Muscle layer of duodenum (tissue), 2 donors: ENCODE results near the gene ZNF778.

ENCODE experiments used
- H3K27ac ChIP-seq: one replicate; pipeline ENCODE4 v1.7.0; 2013; ENCODE audit warnings: mild to moderate bottlenecking, low read length
- H3K27me3 ChIP-seq: one replicate; pipeline ENCODE4 v1.7.0; 2013; ENCODE audit warnings: low read depth, mild to moderate bottlenecking, control low read depth, low read length
- H3K36me3 ChIP-seq, 2 donors: one replicate each; pipeline ENCODE4 v1.7.0; 2013; ENCODE audit warnings: low read length in 2 of 2, control low read depth in 1 of 2, mild to moderate bottlenecking in 1 of 2; ENCODE audit not compliant: insufficient read depth in 2 of 2, control insufficient read depth in 1 of 2
- H3K4me1 ChIP-seq, 2 donors: one replicate each; pipeline ENCODE4 v1.7.0; 2013; ENCODE audit warnings: low read length in 2 of 2, mild to moderate bottlenecking in 2 of 2, control low read depth in 1 of 2, moderate library complexity in 1 of 2; ENCODE audit not compliant: insufficient read depth in 2 of 2, control insufficient read depth in 1 of 2
- H3K4me3 ChIP-seq, 2 donors: one replicate each; pipeline ENCODE4 v1.7.0; 2013; ENCODE audit warnings: low read length in 2 of 2, low read depth in 1 of 2, mild to moderate bottlenecking in 1 of 2
- H3K9me3 ChIP-seq, 2 donors: one replicate each; pipeline ENCODE4 v1.7.0; 2013; ENCODE audit warnings: low read length in 2 of 2, control low read depth in 1 of 2, mild to moderate bottlenecking in 1 of 2; ENCODE audit not compliant: control insufficient read depth in 1 of 2
- donor health status: healthy.

The ZNF778 gene

DNA sequence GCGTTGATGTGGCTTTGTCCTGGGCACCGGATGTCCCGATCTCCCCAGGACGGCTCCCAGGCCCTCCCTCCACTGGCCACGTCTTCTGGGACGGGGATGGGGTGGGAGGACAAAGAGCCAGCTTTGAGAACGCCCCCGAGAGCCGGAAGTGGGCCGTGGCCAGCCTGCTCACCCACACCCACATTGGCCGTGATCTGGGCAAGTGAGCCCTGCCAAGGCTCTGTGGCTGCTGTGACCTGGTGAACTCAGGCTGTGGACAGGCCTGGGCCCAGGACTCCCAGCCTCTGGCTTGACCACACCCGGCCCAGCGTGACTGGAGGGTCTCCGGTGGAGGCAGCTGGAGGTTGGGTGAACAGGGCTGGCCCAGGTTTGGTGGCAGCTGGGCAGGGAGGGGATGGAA lies 42.6 kb upstream of the ZNF778 start:
- Histone ChIP-seq H3K4me1 (peaks cover 0 to 13% of the 10 kb centered on the region in 2 donors), H3K9me3 (no peaks in the 10 kb centered on the region), H3K27ac (no peak overlapping the region), H3K4me3 (no peak overlapping the region), H3K27me3 (peaks cover 4% of the 10 kb centered on the region), H3K36me3 (no peaks in the 10 kb centered on the region)

- peaks cover 0 to 10% of the 10 kb centered on the region in 2 donors for H3K4me1 ChIP-seq
- H3K9me3 ChIP-seq = no peaks in the 10 kb centered on the region
- H3K27me3 ChIP-seq = peaks cover 4% of the 10 kb centered on the region
- no peak overlapping the region for H3K27ac ChIP-seq
- H3K36me3 ChIP-seq = no peaks in the 10 kb centered on the region
- H3K4me3 ChIP-seq = no peak overlapping the region
These were observed 42.0 kb upstream of the ZNF778 start for GRCh38 chr16:89175280-89176146.

DNA sequence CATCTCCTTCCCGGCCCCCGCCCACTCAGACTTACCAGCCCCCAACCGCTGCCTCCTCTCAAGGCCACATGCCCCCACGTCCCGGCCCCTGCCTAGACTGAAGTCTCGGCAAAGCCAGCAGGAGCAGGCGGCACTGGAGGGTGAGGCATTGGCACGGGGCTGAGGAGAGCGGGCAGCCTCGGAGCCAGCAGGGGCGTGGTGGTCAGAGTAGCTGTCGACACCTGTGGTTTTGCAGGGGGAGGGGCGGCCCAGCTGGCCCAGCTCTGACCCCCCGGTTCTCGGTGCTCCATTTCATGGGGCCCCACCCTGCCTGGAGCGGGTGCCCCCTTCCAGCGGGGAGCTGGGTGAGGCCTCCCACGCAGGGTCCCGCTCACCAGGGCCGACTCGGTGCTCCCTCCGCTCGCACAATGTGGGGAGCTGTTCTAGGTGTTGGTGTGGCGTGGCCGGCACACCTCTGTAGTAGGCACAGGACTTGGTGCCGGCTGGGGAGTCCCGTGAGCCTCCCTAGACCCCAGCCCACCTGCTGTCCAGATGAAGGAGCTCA lies 41.3 kb upstream of the ZNF778 start:
- Histone ChIP-seq H3K9me3 (no peaks in the 10 kb centered on the region), H3K27ac (no peak overlapping the region), H3K4me3 (no peak overlapping the region), H3K4me1 (peaks cover 0 to 3% of the 10 kb centered on the region in 2 donors), H3K27me3 (no peaks in the 10 kb centered on the region), H3K36me3 (no peaks in the 10 kb centered on the region)

DNA sequence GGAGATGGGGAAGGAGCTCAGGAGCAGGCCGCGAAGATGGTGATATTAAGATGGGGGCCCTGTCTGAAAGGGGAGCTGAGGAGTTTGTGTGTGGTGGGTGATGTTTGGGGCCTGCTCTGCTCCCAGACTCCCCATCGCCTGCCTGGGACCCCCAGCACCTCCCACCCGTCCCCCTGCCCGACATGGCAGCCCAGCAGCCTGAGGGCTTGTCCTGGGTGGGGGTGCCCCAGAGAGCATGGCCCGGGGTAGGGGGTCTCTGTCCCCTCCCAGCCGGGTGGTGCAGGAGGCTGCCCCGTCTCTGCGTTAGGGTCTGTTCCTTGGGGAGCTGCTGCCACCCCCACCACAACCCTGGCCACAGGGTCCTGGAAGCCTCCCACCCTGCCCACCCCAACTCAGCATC lies 40.8 kb upstream of the ZNF778 start:
- peaks cover 0 to 2% of the 10 kb centered on the region in 2 donors for H3K4me1 ChIP-seq
- H3K36me3 ChIP-seq = no peaks in the 10 kb centered on the region
- no peak overlapping the region for H3K4me3 ChIP-seq
- H3K27ac ChIP-seq = no peak overlapping the region
- no peaks in the 10 kb centered on the region for H3K27me3 ChIP-seq
- H3K9me3 ChIP-seq = no peaks in the 10 kb centered on the region

- no peak overlapping the region for H3K27ac ChIP-seq
- no peak overlapping the region for H3K4me3 ChIP-seq
- H3K36me3 ChIP-seq = no peaks in the 10 kb centered on the region
- no peaks in the 10 kb centered on the region for H3K4me1 ChIP-seq
- H3K9me3 ChIP-seq = no peaks in the 10 kb centered on the region
- H3K27me3 ChIP-seq = no peaks in the 10 kb centered on the region
These were observed 40.0 kb upstream of the ZNF778 start for GRCh38 chr16:89177501-89177900.

GRCh38 chr16:89178453-89179147 lies 38.9 kb upstream of the ZNF778 start:
- no peaks in the 10 kb centered on the region for H3K27me3 ChIP-seq

GRCh38 chr16:89179148-89179484 lies 38.4 kb upstream of the ZNF778 start:
- no peaks in the 10 kb centered on the region for H3K36me3 ChIP-seq
- no peak overlapping the region for H3K4me3 ChIP-seq
- no peak overlapping the region for H3K27ac ChIP-seq
- no peaks in the 10 kb centered on the region for H3K27me3 ChIP-seq
- no peaks in the 10 kb centered on the region for H3K9me3 ChIP-seq
- no peaks in the 10 kb centered on the region for H3K4me1 ChIP-seq

More at GRCh38 chr16:89178453-89179147, 38.9 kb upstream of the ZNF778 start:
- H3K9me3 ChIP-seq = no peaks in the 10 kb centered on the region
- no peak overlapping the region for H3K27ac ChIP-seq
- H3K36me3 ChIP-seq = no peaks in the 10 kb centered on the region
- H3K4me3 ChIP-seq = no peak overlapping the region
- no peaks in the 10 kb centered on the region for H3K4me1 ChIP-seq

DNA sequence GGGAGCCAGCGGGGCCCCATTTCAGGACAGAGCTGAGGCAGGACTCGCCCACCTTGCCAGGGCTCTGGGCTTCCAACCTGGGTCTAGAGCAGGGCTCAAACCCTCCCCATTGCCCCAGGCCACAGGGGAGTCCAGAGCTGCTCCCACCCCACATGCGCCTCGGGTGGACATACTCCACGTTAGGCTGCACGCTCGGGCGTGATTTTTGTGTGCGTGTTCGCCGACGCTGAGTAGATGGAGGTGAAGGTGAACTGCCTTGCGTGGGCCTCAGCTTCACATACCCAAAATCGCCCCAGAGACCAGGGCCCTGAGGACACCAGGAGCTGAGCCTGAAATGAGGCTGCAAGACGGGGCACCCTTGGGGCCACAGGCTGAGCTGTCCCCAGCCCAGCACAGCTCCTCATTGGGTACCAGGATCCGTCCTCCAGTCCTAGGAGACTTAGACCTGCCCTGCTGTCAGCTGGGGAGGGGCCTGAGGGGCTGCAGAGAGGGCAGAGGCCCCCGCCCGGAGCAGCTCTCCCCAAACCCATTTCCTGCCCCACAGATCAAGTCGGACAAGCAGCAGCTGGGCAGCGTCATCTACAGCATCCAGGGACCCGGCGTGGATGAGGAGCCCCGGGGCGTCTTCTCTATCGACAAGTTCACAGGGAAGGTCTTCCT lies 37.7 kb upstream of the ZNF778 start:
- Histone ChIP-seq H3K4me1 (no peaks in the 10 kb centered on the region), H3K36me3 (no peaks in the 10 kb centered on the region), H3K27me3 (no peaks in the 10 kb centered on the region), H3K27ac (no peak overlapping the region), H3K9me3 (no peaks in the 10 kb centered on the region), H3K4me3 (no peak overlapping the region)

- no peaks in the 10 kb centered on the region for H3K4me1 ChIP-seq
- no peaks in the 10 kb centered on the region for H3K27me3 ChIP-seq
- no peak overlapping the region for H3K27ac ChIP-seq
- H3K4me3 ChIP-seq = no peak overlapping the region
- H3K9me3 ChIP-seq = no peaks in the 10 kb centered on the region
- H3K36me3 ChIP-seq = no peaks in the 10 kb centered on the region
These were observed 34.0 kb upstream of the ZNF778 start for GRCh38 chr16:89183463-89183862.

DNA sequence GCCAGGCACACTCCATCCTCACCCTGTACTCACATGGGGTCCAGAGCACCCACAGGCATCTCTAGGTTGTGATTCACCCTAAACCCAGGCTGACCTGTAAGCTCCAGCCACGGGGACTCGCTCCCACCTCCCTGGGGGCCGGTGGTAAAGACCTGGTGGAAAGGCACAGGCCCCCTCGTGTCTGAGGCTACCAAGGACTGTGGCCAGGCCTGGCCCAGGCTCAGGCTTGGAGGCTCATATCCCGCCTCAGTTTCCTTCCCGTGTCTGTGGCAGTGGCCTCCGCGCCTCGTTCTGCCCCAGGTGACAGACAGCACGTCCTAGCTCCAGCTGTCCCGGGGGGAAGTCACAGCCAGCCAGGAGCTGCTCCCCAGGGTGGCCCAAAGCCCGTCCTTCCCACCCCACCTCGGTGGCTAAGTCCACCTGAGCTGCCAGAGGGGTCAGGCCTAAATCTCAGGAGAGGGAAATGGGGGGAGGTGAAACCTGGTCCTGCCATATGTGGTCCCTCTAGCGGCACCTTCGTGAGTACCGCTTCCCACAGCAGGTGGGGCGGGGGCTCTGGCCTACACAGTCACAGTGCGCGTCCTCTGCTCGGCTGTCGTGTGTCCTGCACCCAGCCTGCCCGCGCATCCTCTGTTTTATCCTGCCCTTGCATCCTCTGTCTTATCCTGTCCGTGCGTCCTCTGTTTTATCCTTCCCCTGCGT lies 33.4 kb upstream of the ZNF778 start:
- no peaks in the 10 kb centered on the region for H3K27me3 ChIP-seq
- no peak overlapping the region for H3K4me3 ChIP-seq
- H3K4me1 ChIP-seq = no peaks in the 10 kb centered on the region

DNA sequence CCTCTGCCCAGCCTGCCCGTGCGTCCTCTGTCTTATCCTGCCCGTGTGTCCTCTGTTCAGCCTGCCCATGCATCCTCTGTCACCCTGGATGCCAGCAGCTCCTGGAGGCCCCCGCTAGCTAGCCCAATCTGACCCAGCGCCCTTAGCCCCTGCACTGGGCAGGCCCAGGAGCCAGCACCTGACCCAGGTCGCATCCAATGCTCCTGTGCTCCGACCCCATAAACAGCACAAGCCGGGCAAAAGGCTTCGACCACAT lies 32.9 kb upstream of the ZNF778 start:
- Histone ChIP-seq H3K27ac (no peak overlapping the region), H3K27me3 (no peaks in the 10 kb centered on the region), H3K4me3 (no peak overlapping the region), H3K9me3 (no peaks in the 10 kb centered on the region), H3K4me1 (no peaks in the 10 kb centered on the region), H3K36me3 (no peaks in the 10 kb centered on the region)

More for the DNA sequence above, 33.4 kb upstream of the ZNF778 start:
- Histone ChIP-seq H3K9me3 (no peaks in the 10 kb centered on the region), H3K27ac (no peak overlapping the region), H3K36me3 (no peaks in the 10 kb centered on the region)
